ENCODE data around the gene SEZ6L2.
A peak's percentile ranks its signal among the peaks of the same experiment; 100 is the strongest.

The SEZ6L2 gene

DNA sequence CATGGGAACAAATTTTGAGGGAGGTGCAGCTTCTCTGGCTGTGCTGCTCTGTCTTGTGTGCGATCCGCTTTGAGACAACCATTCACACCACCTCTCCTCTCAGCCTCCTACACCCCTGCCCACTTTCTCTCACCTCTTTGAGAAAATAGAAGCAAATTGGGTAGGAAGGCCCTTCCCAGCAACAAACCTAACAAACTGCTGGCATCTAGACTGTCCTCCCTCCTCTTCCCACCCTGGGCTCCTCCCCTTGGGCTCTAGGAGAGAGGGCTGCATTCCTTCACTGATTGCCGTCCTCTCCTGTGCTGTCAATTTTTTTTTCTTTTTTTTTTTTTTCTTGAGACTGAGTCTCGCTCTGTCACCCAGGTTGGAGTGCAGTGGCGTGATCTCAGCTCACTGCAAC, 49.8 kb downstream of the SEZ6L2 start:
- DNase-seq (ENCODE audit: low spot score), result no peak
- H3K4me3 ChIP-seq, result no peak overlapping the region
- peak overlapping the region in 1 of 2 donors; percentile 32 for H3K27ac ChIP-seq
- TF ChIP-seq, protein P1, sequence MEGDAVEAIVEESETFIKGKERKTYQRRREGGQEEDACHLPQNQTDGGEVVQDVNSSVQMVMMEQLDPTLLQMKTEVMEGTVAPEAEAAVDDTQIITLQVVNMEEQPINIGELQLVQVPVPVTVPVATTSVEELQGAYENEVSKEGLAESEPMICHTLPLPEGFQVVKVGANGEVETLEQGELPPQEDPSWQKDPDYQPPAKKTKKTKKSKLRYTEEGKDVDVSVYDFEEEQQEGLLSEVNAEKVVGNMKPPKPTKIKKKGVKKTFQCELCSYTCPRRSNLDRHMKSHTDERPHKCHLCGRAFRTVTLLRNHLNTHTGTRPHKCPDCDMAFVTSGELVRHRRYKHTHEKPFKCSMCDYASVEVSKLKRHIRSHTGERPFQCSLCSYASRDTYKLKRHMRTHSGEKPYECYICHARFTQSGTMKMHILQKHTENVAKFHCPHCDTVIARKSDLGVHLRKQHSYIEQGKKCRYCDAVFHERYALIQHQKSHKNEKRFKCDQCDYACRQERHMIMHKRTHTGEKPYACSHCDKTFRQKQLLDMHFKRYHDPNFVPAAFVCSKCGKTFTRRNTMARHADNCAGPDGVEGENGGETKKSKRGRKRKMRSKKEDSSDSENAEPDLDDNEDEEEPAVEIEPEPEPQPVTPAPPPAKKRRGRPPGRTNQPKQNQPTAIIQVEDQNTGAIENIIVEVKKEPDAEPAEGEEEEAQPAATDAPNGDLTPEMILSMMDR (IDR thresholded peaks at IDR 0.05), result no peak

DNA sequence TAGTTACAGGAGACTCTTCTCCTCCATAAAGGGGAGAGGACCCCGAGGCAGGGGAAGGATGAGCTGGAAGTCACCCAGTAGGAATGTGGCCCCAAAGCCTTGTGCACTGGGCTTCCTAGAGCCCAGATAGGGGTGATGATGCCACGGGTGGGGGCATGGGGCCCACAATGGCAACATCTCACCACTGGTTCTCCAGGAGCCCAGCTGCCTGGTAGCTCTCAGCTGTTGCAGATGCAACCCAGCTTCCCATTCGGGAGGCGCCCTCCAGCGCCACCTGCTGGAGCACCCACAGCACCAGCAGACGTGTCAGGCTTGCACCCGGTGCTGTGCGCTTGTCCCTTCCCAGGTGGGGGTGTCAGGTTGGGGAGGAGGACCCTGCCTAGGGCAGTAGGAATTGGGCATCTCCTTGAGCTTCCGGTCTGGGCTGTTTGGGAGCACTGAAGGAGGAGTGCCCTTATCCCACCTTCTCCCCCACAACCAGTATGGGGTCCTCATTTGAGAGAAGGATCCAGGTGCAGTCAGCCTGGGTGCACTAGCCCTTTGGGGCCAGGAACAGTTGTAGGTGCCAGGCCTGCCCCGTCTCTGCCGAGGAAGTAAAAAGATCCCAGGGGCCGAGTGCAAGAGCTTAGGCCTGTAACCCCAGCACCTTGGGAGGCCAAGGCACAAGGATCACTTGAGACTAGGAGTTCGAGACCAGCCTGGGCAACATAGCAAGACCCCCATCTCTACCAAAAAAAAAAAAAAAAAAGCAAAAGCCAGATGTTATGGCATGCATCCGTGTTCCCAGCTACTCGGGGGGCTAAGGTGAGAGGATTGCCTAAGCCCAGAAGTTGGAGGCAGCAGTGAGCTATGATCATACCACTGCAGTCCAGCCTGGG, 50.7 kb downstream of the SEZ6L2 start:
- Histone ChIP-seq H3K4me3 (no peak overlapping the region), H3K27ac (peak overlapping the region in 1 of 2 donors; percentile 32)
- TF ChIP-seq, protein P1 (IDR thresholded peaks at IDR 0.05), result peak; percentile 84
- DNase-seq (ENCODE audit: low spot score), result no peak

DNA sequence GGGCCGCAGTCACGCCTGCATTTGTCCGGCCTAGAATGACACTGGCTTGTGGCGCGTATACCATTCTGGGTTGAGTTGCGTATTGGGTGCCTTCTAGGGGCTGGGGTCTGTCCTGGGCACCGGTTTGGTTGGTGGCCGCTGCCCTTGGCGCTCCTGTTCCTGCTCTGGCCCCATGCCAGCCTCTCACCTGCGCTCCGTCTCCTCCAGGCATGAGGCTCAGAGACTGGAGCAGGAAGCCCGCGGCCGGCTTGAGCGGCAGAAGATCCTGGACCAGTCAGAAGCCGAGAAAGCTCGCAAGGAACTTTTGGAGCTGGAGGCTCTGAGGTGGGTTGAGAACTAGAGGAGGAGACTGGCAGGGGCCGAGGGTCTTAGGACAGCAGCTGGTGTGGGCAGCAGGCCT, 53.7 kb downstream of the SEZ6L2 start:
- H3K27ac ChIP-seq, result no peak overlapping the region
- no peak overlapping the region for H3K4me3 ChIP-seq
- TF ChIP-seq, protein P1 (IDR thresholded peaks at IDR 0.05), result no peak
- DNase-seq (ENCODE audit: low spot score), result no peak

DNA sequence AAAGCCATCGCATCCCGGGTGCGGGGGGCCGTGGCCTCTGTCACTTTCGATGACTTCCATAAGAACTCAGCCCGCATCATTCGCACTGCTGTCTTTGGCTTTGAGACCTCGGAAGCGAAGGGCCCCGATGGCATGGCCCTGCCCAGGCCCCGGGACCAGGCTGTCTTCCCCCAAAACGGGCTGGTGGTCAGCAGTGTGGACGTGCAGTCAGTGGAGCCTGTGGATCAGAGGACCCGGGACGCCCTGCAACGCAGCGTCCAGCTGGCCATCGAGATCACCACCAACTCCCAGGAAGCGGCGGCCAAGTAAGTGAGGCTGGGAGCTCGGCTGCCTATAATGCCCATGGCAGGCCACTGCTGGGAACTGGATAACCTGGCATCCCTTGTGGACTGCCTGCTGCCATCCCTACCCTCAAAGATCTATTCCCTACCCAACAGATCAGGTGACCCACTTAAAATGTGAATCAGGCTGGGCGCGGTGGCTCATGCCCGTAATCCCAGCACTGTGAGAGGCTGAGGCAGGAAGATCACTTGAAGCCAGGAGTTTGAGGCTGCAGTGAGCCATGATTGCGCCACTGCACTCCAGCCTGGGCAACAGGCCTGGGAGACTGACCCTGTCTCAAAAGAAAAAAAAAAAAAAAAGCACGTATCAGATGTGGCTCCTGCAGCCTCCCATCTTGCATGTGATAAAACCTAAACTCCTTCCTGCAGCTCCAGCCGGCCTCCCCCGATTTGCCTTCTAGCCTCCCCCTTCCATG, 54.6 kb downstream of the SEZ6L2 start:
- Histone ChIP-seq H3K4me3 (no peak overlapping the region), H3K27ac (peak overlapping the region in 1 of 2 donors; percentile 64)
- TF ChIP-seq, protein P1 (IDR thresholded peaks at IDR 0.05), result no peak
- no peak for DNase-seq (ENCODE audit: low spot score)

DNA sequence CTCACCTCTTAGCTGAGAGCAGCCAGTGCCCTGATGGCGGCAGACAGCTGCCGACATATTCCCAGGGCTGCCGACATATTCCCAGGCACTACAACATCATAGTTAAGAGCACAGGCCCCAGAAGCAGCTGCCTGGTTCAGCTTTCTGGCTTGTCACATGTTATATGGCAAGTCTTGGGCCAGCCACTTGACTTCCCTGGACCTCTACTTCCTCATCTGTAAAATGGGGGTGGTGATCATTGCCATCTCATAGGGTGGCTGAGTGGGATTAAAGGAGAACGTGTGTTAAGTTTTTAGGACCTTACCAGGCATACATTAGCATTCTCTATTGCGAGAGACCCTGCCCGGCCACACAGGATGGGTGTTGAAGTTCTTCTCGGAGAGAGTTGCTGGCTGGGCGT, 55.4 kb downstream of the SEZ6L2 start:
- DNase-seq (ENCODE audit: low spot score), result no peak
- no peak overlapping the region for H3K4me3 ChIP-seq
- TF ChIP-seq, protein P1 (IDR thresholded peaks at IDR 0.05), result no peak
- H3K27ac ChIP-seq, result no peak overlapping the region

DNA sequence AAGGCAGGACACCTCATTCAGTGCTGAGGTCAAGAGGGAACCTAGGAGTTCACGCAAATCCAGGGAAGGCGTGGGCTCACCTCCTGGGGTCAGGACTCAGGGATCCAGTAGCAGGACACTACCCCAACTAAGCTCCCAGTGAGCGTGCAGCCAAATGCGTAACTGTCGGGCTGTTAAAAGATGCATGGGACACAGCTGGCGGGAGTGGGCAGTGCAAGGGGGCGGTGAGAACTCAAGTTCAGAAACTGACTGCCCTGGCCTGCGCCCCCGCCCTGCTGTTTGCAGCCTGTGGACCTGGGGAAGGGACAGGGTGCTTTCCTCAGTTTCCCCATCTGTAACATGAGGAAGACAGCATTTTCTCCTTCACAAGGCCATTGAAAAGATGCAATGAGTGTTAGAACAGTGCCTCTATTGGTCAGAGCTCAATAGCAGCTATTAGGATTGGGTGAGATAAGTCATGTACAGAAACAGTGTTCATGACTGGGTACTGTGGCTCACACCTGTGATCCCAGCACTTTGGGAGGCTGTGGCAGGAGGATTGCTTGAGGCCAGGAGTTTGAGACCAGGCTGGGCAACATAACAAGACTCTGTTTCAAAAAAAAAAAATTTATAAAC, 56.5 kb downstream of the SEZ6L2 start:
- no peak for DNase-seq (ENCODE audit: low spot score)
- H3K4me3 ChIP-seq, result no peak overlapping the region
- TF ChIP-seq, protein P1 (IDR thresholded peaks at IDR 0.05), result no peak
- no peak overlapping the region for H3K27ac ChIP-seq
